ENCODE data around the gene CEP350.

Gene CEP350

DNA sequence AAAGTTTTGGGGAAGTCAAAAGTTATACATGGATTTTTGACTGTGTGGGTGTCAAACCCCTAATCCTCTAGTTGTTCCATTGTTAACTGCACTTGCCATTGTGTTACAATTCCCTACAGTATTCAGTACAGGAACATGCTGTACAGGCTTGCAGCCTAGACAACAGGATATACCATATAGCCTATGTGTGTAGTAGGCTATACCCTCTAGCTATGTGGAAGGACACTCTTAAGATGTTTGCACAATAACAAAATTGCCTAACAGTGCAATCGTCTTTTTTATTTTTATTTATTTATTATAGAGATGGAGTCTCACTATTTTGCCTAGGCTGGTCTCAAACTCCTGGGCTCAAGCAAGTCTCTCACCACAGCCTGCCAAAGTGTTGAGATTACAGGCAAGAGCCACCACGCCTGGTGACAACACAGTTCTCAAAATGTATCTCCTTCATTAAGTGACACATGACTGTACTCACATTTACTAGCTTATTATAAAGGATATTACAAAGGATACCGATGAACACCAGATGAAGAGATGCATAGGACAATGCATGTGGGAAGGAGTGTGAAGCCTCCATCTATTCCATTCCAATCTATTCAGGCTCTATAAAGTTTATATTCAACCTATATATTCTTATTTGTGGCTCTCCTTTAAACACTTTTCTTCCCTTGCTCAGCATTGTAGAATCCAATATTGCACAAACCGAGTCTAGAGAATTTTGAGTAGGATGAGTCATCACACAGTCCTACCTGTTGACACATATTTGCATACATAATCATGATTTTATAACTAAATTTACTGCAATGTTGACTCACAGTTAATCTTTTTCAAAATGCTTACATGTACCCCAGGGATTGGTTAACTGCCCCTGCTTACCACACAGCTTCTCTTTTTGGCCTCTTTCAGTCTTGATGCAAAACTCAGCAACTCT lies 28.4 kb upstream of the CEP350 start:
- in situ Hi-C loops (cut with HindIII; ENCODE audit: low pct_unique_long_range_greater_than_20kb, low sequenced_read_pairs): no loop called here
- TF ChIP-seq JUND (IDR thresholded peaks at IDR 0.05; ENCODE audit: low read depth): no peak
- DNase-seq (ENCODE audit: low read depth in 1 of 2, low spot score in 1 of 2): no peak

DNA sequence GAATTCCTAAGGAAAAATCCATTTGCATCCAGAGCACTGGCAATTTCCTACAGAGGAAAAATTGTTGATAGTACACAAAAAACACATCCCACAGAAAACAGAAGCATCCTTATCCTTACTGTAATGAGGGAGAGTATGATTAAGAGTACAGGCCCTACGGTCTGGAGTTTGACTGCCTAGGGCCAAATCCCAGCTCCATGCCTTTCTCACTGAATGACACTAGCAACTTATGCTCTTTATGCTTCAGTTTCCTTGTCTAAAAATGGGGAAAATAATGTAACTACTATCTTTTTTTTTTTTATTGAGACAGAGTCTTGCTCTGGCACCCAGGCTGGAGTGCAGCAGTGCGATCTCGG lies 27.8 kb upstream of the CEP350 start:
- in situ Hi-C loops (cut with HindIII; ENCODE audit: low pct_unique_long_range_greater_than_20kb, low sequenced_read_pairs): no loop called here
- TF ChIP-seq JUND (IDR thresholded peaks at IDR 0.05; ENCODE audit: low read depth): no peak
- DNase-seq (ENCODE audit: low read depth in 1 of 2, low spot score in 1 of 2): no peak

DNA sequence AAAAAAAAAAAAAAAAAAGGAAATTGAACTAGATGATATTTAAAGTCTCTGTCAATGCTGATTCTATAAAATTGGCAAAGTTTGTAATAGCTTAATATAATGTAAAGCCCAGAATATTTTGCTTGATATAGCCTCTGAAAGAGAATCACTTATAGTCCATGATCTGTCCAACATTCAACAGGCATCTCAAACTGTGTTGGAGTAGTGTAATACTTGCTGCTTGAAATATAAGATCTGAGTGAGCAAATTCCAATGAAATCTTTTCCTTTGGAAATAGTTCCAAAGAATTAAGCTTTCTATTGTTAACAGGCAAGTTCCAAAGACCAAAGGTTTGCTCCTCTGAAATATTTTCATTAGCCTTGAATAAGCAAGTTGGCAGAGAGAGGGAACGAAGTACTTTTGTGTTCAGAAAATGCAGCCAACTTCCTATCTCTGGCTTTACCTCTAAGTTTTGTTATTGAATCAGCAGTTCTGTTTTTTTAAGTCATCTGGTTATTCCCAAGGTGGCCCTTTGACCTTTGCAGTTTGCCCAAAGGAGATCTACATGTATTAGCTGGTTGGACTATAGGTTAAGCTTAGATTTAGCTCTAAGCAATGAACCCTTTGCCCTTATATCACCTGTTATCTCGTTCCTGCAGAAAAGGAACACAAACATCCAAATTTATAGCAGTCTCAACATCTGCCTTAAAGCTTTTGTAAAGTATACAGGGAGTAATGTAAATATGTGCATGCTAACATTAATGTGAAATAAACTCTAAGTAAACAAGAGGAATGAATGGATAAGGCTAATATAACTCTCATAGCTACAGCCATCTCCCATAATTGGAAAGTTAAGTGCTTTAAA lies 24.4 kb upstream of the CEP350 start:
- DNase-seq (ENCODE audit: low read depth in 1 of 2, low spot score in 1 of 2): no peak
- no peak for TF ChIP-seq JUND (IDR thresholded peaks at IDR 0.05; ENCODE audit: low read depth)
- in situ Hi-C loops (cut with HindIII; ENCODE audit: low pct_unique_long_range_greater_than_20kb, low sequenced_read_pairs): no loop called here

DNA sequence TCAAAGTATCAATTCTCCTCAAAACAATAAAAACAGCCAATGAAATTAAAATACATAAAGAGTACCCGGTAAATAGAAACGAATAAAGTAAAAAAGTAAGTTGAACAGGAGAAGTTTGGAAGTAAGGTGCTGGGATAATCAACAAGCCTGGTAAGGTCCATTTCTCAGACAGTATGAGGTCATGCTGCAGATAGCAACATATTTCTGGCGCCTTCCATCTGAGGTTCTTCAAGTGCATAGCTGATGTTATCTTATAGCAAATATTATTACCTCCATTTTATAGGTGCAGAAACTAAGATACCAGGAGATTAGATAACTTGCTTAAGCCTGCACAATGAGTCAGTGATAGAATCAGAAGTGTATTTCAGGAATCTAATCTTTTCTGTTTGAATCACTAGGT lies 23.7 kb upstream of the CEP350 start:
- DNase-seq (ENCODE audit: low read depth in 1 of 2, low spot score in 1 of 2): no peak
- in situ Hi-C loops (cut with HindIII; ENCODE audit: low pct_unique_long_range_greater_than_20kb, low sequenced_read_pairs): no loop called here
- TF ChIP-seq JUND (IDR thresholded peaks at IDR 0.05; ENCODE audit: low read depth): peak; percentile 69; the same call in 1 of the 2 replicates

DNA sequence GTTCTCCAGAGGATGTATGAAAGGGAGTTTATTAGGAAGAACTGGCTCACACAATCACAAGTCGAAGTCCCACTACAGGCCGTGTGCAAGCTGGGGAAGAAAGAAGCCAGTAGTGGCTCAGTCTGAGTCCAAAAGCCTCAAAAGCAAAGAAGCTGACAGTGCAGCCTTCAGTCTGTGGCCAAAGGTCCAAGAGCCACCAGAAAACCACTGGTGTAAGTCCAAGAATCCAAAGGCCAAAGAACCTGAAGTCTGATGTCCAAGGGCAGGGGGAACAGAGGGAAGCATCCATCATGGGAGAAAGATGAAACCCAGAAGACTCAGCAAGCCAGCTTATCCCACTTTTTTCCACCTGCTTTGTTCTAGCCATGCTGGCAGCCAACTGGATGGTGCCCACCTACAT lies 21.4 kb upstream of the CEP350 start:
- DNase-seq (ENCODE audit: low read depth in 1 of 2, low spot score in 1 of 2): no peak
- TF ChIP-seq JUND (IDR thresholded peaks at IDR 0.05; ENCODE audit: low read depth): no peak
- in situ Hi-C loops (cut with HindIII; ENCODE audit: low pct_unique_long_range_greater_than_20kb, low sequenced_read_pairs): no loop called here

DNA sequence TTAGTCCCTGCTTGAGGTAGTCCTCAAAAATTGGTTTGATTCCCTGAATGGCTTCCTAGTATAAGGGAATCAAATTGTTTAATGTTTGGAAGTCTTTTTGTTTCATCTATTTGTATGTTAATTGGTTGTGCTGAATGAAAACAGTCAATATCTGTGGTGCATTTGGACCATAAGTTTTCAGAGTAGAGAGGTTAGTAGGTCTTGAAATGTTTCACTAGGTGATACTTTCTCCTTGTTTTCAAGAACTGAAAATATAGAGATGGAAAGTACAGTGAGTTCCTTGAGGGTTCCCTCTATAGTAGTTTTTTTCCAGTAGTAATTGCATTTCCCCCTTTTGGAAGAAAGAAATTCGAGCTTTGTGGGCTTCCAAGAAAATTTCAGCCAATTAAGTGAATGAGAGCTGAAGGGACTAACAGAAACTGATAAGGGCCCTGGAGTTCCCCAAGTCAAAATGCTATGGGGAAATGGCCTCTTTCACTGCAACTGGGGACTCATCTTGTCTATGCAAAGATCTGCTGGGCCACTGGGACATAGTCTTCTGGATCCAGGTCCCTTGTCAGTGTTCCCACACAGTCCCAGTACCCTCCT lies 18.6 kb upstream of the CEP350 start:
- DNase-seq (ENCODE audit: low read depth in 1 of 2, low spot score in 1 of 2): no peak
- in situ Hi-C loops (cut with HindIII; ENCODE audit: low pct_unique_long_range_greater_than_20kb, low sequenced_read_pairs): no loop called here
- no peak for TF ChIP-seq JUND (IDR thresholded peaks at IDR 0.05; ENCODE audit: low read depth)

DNA sequence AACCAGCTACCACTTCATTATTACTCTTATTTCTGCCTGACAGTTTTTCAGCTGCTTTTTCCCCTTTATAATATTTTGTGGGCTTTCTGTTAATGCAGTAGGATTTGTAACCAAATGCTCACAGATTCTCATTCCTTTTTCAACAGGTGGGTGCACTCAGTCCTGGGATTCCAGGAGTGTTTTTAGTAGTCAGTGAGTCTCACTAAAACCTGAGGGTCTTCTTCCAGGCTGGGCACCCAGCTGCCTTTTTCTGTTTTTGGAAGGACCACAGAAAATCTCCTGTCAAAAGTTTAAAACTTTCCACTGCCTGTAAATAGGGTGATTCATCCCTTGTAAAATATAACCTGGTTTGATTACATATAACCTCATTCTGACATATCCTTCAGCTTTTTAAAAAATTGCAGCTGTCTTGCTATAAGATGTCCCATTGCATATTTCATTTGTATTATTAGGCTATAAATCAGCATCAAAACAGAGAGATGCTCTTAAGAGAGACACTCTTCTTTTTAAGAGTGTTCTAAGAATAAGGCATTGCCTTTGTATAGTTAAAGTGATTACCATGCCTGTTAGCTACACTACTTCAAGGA lies 16.8 kb upstream of the CEP350 start:
- DNase-seq (ENCODE audit: low read depth in 1 of 2, low spot score in 1 of 2): no peak
- in situ Hi-C loops (cut with HindIII; ENCODE audit: low pct_unique_long_range_greater_than_20kb, low sequenced_read_pairs): no loop called here

DNA sequence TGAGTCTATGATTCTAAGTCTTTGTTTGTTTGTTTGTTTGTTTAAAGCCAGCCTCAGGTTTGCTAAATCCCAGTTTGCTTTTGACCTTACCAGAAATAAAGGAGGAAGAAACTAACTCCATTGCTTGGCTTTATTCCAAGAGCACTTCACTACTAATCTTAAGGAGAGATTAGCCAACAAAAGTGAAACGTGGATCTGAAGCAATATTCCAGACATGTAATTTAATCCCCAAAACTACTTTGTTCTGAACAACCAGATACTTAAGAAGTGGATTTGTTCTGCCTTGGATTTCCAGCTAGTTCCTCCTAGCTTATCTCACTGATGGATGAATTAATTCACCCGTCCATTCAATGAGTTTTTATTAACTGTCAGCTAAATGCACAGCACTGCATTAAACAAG lies 15.9 kb upstream of the CEP350 start:
- in situ Hi-C loops (cut with HindIII; ENCODE audit: low pct_unique_long_range_greater_than_20kb, low sequenced_read_pairs): no loop called here
- no peak for TF ChIP-seq JUND (IDR thresholded peaks at IDR 0.05; ENCODE audit: low read depth)
- DNase-seq (ENCODE audit: low read depth in 1 of 2, low spot score in 1 of 2): no peak

More for the DNA sequence above, 16.8 kb upstream of the CEP350 start:
- TF ChIP-seq JUND (IDR thresholded peaks at IDR 0.05; ENCODE audit: low read depth): no peak

DNA sequence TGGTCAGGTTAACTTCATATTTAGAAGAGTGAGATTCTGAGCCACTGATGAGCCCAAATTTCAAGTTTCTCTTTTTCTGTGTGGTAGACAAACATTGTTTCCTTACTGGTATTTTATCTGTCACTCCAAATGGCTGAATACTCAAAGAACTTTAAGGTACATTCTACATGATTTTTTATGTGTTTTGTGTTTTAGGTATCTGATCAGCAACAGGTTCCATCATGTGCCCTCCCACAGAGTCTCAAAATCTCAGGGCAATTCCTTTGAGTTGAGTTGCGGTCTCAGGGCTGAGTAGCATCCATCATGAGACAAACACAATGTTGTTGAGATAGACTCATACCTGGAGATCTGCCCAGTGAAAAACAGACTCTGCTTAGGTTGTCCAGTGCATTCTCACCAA lies 14.7 kb upstream of the CEP350 start:
- in situ Hi-C loops (cut with HindIII; ENCODE audit: low pct_unique_long_range_greater_than_20kb, low sequenced_read_pairs): no loop called here
- no peak for DNase-seq (ENCODE audit: low read depth in 1 of 2, low spot score in 1 of 2)
- no peak for TF ChIP-seq JUND (IDR thresholded peaks at IDR 0.05; ENCODE audit: low read depth)

DNA sequence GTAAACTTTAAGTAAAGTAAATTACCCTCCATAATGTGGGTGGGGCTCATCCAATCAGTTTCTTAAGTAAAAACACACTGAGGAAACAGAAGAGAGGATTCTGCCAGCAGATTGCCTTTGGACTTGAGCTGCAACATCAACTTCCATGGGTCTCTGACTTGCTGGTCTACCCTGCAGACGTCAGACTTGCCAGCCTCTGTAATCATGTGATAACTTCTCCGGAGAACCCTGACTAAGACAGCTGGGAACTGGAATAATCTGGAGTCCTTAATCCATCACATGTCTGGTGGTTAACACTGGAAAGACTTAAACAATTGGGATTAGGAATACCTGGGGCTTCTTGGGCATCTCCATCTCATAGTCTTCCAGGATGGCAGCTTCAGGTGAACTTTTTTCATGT lies 13.2 kb upstream of the CEP350 start:
- no peak for TF ChIP-seq JUND (IDR thresholded peaks at IDR 0.05; ENCODE audit: low read depth)
- no peak for DNase-seq (ENCODE audit: low read depth in 1 of 2, low spot score in 1 of 2)
- in situ Hi-C loops (cut with HindIII; ENCODE audit: low pct_unique_long_range_greater_than_20kb, low sequenced_read_pairs): no loop called here

DNA sequence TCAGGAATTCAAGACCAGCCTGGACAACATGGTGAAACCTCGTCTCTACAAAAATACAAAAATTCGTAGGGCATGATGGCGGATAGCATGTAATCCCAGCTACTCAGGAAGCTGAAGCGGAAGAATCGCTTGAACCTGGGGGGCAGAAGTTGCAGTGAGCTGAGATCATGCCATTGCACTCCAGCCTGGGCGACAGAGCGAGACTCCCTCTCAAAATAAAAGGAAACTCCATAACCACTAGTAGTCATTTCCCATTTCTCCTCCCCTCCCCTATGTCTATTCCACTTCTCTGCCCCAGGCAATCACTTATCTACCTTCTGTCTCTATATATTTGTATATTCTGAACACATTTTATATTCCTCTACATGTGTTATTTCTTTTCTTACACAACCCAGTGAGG lies 4.0 kb upstream of the CEP350 start:
- in situ Hi-C loops (cut with HindIII; ENCODE audit: low pct_unique_long_range_greater_than_20kb, low sequenced_read_pairs): no loop called here
- TF ChIP-seq JUND (IDR thresholded peaks at IDR 0.05; ENCODE audit: low read depth): no peak
- no peak for DNase-seq (ENCODE audit: low read depth in 1 of 2, low spot score in 1 of 2)

DNA sequence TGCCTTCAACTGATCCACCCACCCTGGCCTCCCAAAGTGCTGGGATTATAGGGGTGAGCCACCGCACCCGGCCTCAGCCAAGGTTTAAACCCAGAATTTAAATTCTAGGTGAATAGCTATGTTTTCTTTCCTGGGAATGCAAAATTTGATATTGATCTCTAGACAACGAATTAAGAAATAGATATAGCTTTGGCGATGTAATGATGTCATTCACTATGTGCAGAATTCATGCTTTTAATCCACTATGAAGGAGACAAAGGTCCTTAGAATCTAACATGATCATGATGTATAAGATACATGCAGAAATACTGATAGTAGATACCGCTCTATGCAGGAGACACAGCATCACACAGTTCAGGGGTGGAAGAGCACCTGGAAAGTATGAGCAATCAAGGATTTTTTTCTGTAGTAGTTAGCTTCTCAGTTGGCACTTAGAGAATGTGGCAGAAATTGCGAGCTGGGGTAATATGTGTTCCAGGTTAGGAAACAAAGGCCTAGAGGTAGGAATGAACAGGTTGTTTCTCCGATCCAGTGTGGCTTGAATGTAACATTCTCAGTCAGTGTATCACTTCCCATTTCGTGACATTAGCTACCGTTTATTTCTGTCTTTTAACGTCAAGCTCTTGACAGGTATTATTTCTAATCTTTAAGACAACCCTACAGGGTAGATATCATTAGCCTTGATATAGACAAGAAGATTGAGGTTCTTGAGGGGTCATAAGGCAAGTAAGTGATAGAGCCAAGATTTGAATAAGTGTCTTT lies 3.0 kb upstream of the CEP350 start:
- no peak for TF ChIP-seq JUND (IDR thresholded peaks at IDR 0.05; ENCODE audit: low read depth)
- in situ Hi-C loops (cut with HindIII; ENCODE audit: low pct_unique_long_range_greater_than_20kb, low sequenced_read_pairs): no loop called here
- no peak for DNase-seq (ENCODE audit: low read depth in 1 of 2, low spot score in 1 of 2)
